MCF 10A (cell line): ENCODE data around the gene LEMD2. TPM values are rescaled to one million over a fixed set of nuclear protein-coding genes. Genes with fewer than 3 reads are reported as not detected.

Experiments used
- BruUV-seq: library from RNA; stranded (reverse); fragments of 400-500 nt; replicated peaks from 2 replicates; lab custom pipeline; 2021; lab: Mats Ljungman, UMichigan
- CTCF ChIA-PET: fragments of 300-600 bp; sonication (Branson Sonifier 250); formaldehyde crosslinking; extraction: SDS; loops from one replicate; lab custom pipeline; 2021; ENCODE audit warnings: antibody characterized with exemption, inconsistent platforms; lab: Yijun Ruan, JAX
- POLR2A ChIA-PET: fragments of 300-600, 350-650 bp; sonication (Branson Sonifier 250); formaldehyde crosslinking; extraction: SDS; loops from one replicate; lab custom pipeline; 2020; ENCODE audit warnings: antibody characterized with exemption, inconsistent platforms; lab: Yijun Ruan, JAX
- DNase-seq: peaks from one replicate; pipeline ENCODE4 v3.0.0-alpha.2; 2018; ENCODE audit not compliant: unreplicated experiment
- H3K27ac Mint-ChIP-seq: one replicate; pipeline ENCODE4 v1.8.0; 2022; ENCODE audit warnings: mild to moderate bottlenecking, low read depth, mixed read lengths; ENCODE audit not compliant: unreplicated experiment
- H3K27me3 Mint-ChIP-seq: one replicate; pipeline ENCODE4 v1.8.0; 2022; ENCODE audit warnings: mixed read lengths; ENCODE audit not compliant: insufficient read depth, unreplicated experiment
- H3K36me3 Mint-ChIP-seq: one replicate; pipeline ENCODE4 v1.8.0; 2022; ENCODE audit warnings: mild to moderate bottlenecking, moderate library complexity, mixed read lengths; ENCODE audit not compliant: insufficient read depth, unreplicated experiment
- H3K4me1 Mint-ChIP-seq: one replicate; pipeline ENCODE4 v1.8.0; 2022; ENCODE audit warnings: mixed read lengths; ENCODE audit not compliant: insufficient read depth, unreplicated experiment
- H3K4me3 Mint-ChIP-seq: one replicate; pipeline ENCODE4 v1.8.0; 2022; ENCODE audit warnings: mild to moderate bottlenecking, moderate library complexity, mixed read lengths; ENCODE audit not compliant: unreplicated experiment
- H3K9me3 Mint-ChIP-seq: one replicate; pipeline ENCODE4 v1.8.0; 2022; ENCODE audit warnings: mixed read lengths; ENCODE audit not compliant: unreplicated experiment
- CTCF ChIP-seq: fragments of 200-600 bp; IDR thresholded peaks from one replicate; pipeline ENCODE4 v1.8.0; 2022; ENCODE audit warnings: antibody characterized with exemption, mild to moderate bottlenecking; ENCODE audit not compliant: unreplicated experiment
- intact Hi-C: fragments of 100-400 bp; cut with micrococcal nuclease; formaldehyde crosslinking; loops from 2 replicates; pipeline ENCODE4 v1.14.1; 2022
- total RNA-seq: library from RNA; stranded (reverse); gene quantifications from 2 replicates; pipeline ENCODE4 v1.2.3, GENCODE V29; 2022

Gene LEMD2
- total RNA-seq, 1 experiment from 2014 or later: 70.5 TPM

- no peaks in the 10 kb centered on the region for H3K36me3 Mint-ChIP-seq
- no peak overlapping the region for H3K27ac Mint-ChIP-seq
- H3K27me3 Mint-ChIP-seq: peaks cover 64% of the 10 kb centered on the region
- no peak for TF ChIP-seq CTCF
- ChIA-PET CTCF (interaction anchor here (0.6 to 1.5 kb wide), 4 partner anchors 49 to 406 kb away, joined by 3 to 4 read pairs (median 3); no protein-coding TSS in a partner anchor), POLR2A (no interaction called here)
- no peaks in the 10 kb centered on the region for H3K4me1 Mint-ChIP-seq
- BruUV-seq: no TSS peak
- no peak for DNase-seq
- H3K9me3 Mint-ChIP-seq: no peaks in the 10 kb centered on the region
- H3K4me3 Mint-ChIP-seq: no peak overlapping the region
- intact Hi-C loops: no loop called here
These were observed 28.0 kb upstream of the LEMD2 start for GRCh38 chr6:33816911-33817310.

- Mint-ChIP-seq H3K27me3 (peaks cover 74% of the 10 kb centered on the region), H3K9me3 (no peaks in the 10 kb centered on the region), H3K4me1 (no peaks in the 10 kb centered on the region), H3K27ac (no peak overlapping the region), H3K36me3 (no peaks in the 10 kb centered on the region), H3K4me3 (no peak overlapping the region)
- intact Hi-C loops: no loop called here
- CTCF ChIA-PET: interaction anchor here (1.5 kb wide), 1 partner anchor 48 kb away, joined by 3 read pairs; no protein-coding TSS in a partner anchor
- POLR2A ChIA-PET: no interaction called here
- no peak for TF ChIP-seq CTCF
- no TSS peak for BruUV-seq
- DNase-seq: peak; percentile 32
These were observed 26.9 kb upstream of the LEMD2 start for GRCh38 chr6:33815854-33816253.

- H3K4me1 Mint-ChIP-seq: no peaks in the 10 kb centered on the region
- CTCF ChIA-PET: no interaction called here
- intact Hi-C loops: no loop called here
- DNase-seq: no peak
- POLR2A ChIA-PET: no interaction called here
- peaks cover 86% of the 10 kb centered on the region for H3K27me3 Mint-ChIP-seq
- TF ChIP-seq CTCF: no peak
- H3K9me3 Mint-ChIP-seq: no peaks in the 10 kb centered on the region
- no peaks in the 10 kb centered on the region for H3K36me3 Mint-ChIP-seq
- no TSS peak for BruUV-seq
- H3K27ac Mint-ChIP-seq: no peak overlapping the region
- no peak overlapping the region for H3K4me3 Mint-ChIP-seq
These were observed 25.4 kb upstream of the LEMD2 start for GRCh38 chr6:33813990-33814985.

GRCh38 chr6:33813246-33813904 lies 24.4 kb upstream of the LEMD2 start:
- no TSS peak for BruUV-seq
- H3K36me3 Mint-ChIP-seq: no peaks in the 10 kb centered on the region
- H3K4me3 Mint-ChIP-seq: no peak overlapping the region
- intact Hi-C loops: no loop called here
- no peaks in the 10 kb centered on the region for H3K9me3 Mint-ChIP-seq
- TF ChIP-seq CTCF: no peak
- peaks cover 86% of the 10 kb centered on the region for H3K27me3 Mint-ChIP-seq
- CTCF ChIA-PET: no interaction called here
- no peak for DNase-seq
- H3K4me1 Mint-ChIP-seq: no peaks in the 10 kb centered on the region
- H3K27ac Mint-ChIP-seq: no peak overlapping the region
- POLR2A ChIA-PET: no interaction called here
